K562 (cell line): Measurements from ENCODE around the gene FOSL2. TPM values are rescaled to one million over a fixed set of nuclear protein-coding genes. Genes with fewer than 3 reads are reported as not detected.

Experiments used
- ATAC-seq: fragments of 200-7000 bp; cut with Tn5 transposase; 3 replicates; pipeline ENCODE4 v1.9.1; 2020; ENCODE audit warnings: moderate library complexity
- BruUV-seq: library from RNA; stranded (reverse); fragments of 400-500 nt; replicated peaks from 2 replicates; lab custom pipeline; 2021; lab: Mats Ljungman, UMichigan
- CTCF ChIA-PET: fragments of 300-600 bp; formaldehyde crosslinking; extraction: SDS; loops from one replicate; lab custom pipeline; 2021; ENCODE audit warnings: low intra/inter-chr PET ratio; lab: Yijun Ruan, JAX
- POLR2A ChIA-PET: fragments of 300-600, 350-650 bp; sonication (Branson Sonifier 250); formaldehyde crosslinking; extraction: SDS; loops from one replicate; lab custom pipeline; 2021; ENCODE audit warnings: antibody characterized with exemption, inconsistent platforms; lab: Yijun Ruan, JAX
- DNase-seq, 4 experiments: peaks; one replicate each; pipeline versions ENCODE4 v3.0.0 to v3.0.0-alpha.2; 2011 to 2018; ENCODE audit warnings: low spot score in 3 of 4, mixed read lengths in 3 of 4; ENCODE audit errors: extremely low read depth in 1 of 4
- FAIRE-seq: peaks from 2 replicates; lab custom pipeline; 2011; peaks lifted over from hg19 to GRCh38; lab: Jason Lieb, UNC
- H2AFZ ChIP-seq: 2 replicates; pipeline ENCODE4 v1.6.0; 2011; ENCODE audit warnings: low read depth, low read length, control low read depth, inconsistent platforms
- H3K27ac ChIP-seq: fragments of 200-600 bp; 3 replicates; pipeline ENCODE4 v1.8.0; 2011; ENCODE audit warnings: low read depth, mild to moderate bottlenecking, control low read depth, inconsistent platforms, low read length, moderate library complexity, mixed read lengths; ENCODE audit errors: extremely low read depth
- H3K27me3 ChIP-seq, 2 experiments: fragments of 300-600 bp in 1 of 2; 2 replicates in 1 of 2; 3 replicates in 1 of 2; pipeline versions ENCODE4 v1.6.0 to v1.8.0; 2011; ENCODE audit warnings: inconsistent platforms in 2 of 2, low read length in 2 of 2, mild to moderate bottlenecking in 1 of 2, mixed read lengths in 1 of 2, moderate library complexity in 1 of 2; ENCODE audit not compliant: control insufficient read depth in 2 of 2, insufficient read depth in 2 of 2
- H3K36me3 ChIP-seq: fragments of 300-600 bp; 3 replicates; pipeline ENCODE4 v1.8.0; 2011; ENCODE audit warnings: mild to moderate bottlenecking, low read length, inconsistent platforms; ENCODE audit not compliant: control insufficient read depth, insufficient read depth
- H3K4me1 ChIP-seq, 2 experiments: fragments of 200-600 bp in 1 of 2; replicated peaks in 1 of 2; 2 replicates in 1 of 2; 3 replicates in 1 of 2; pipeline versions ENCODE4 v1.5.1 to v1.8.0; 2011; ENCODE audit warnings: inconsistent platforms in 2 of 2, low read length in 2 of 2, mild to moderate bottlenecking in 1 of 2, mixed read lengths in 1 of 2, moderate library complexity in 1 of 2; ENCODE audit not compliant: control insufficient read depth in 2 of 2, insufficient read depth in 2 of 2
- H3K4me2 ChIP-seq: 2 replicates; pipeline ENCODE4 v1.6.1; 2011; ENCODE audit warnings: low read length, control low read depth, inconsistent platforms, mixed read lengths; ENCODE audit not compliant: insufficient read depth
- H3K4me3 ChIP-seq: fragments of 200-600 bp; sonication (generic), shearing (Covaris generic); 2 replicates; pipeline ENCODE4 v1.5.1; 2016; ENCODE audit warnings: control low read depth, inconsistent platforms
- H3K79me2 ChIP-seq: fragments of 200-600 bp; 3 replicates; pipeline ENCODE4 v1.8.0; 2011; ENCODE audit warnings: low read length, inconsistent platforms; ENCODE audit not compliant: control insufficient read depth, insufficient read depth
- H3K9ac ChIP-seq, 2 experiments: 2 replicates each; pipeline versions ENCODE4 v1.6.0 to v1.6.1; 2011; ENCODE audit warnings: low read depth in 2 of 2, low read length in 2 of 2, control low read depth in 1 of 2, inconsistent platforms in 1 of 2, mild to moderate bottlenecking in 1 of 2, mixed read lengths in 1 of 2; ENCODE audit not compliant: insufficient read depth in 1 of 2
- H3K9me1 ChIP-seq: one replicate; pipeline ENCODE4 v1.6.0; 2011; ENCODE audit warnings: inconsistent platforms, mild to moderate bottlenecking, low read length, moderate library complexity; ENCODE audit not compliant: control insufficient read depth, insufficient read depth
- H3K9me3 ChIP-seq: replicated peaks from 2 replicates; pipeline ENCODE4 v1.5.1; 2011; ENCODE audit warnings: low read depth, low read length, inconsistent platforms; ENCODE audit not compliant: control insufficient read depth, insufficient read depth
- H4K20me1 ChIP-seq: replicated peaks from 2 replicates; pipeline ENCODE4 v1.6.1; 2011; ENCODE audit warnings: low read length, inconsistent platforms, mixed read lengths; ENCODE audit not compliant: control insufficient read depth, insufficient read depth
- BMI1 ChIP-seq: fragments of 150-350 bp; IDR thresholded peaks from 2 replicates; pipeline ENCODE4 v1.6.1; 2014; ENCODE audit warnings: low read length
- E2F4 ChIP-seq: sonication (generic); formaldehyde crosslinking; IDR thresholded peaks from 2 replicates; pipeline ENCODE4 v1.8.0; 2022; ENCODE audit warnings: mild to moderate bottlenecking, low read depth, missing genetic modification reagents
- E4F1 ChIP-seq: fragments of 250-450 bp; sonication (Bioruptor Pico); IDR thresholded peaks from 2 replicates; pipeline ENCODE4 v1.5.0; 2021; ENCODE audit warnings: mild to moderate bottlenecking, borderline replicate concordance
- FUS ChIP-seq: fragments of 200-400 bp; formaldehyde crosslinking; optimal IDR thresholded peaks from 2 replicates; pipeline ENCODE3; 2017; ENCODE audit warnings: low read depth, low read length
- HES1 ChIP-seq: fragments of 450-650 bp; IDR thresholded peaks from 2 replicates; pipeline ENCODE4 v1.6.1; 2016; ENCODE audit warnings: low read depth, mild to moderate bottlenecking, moderate library complexity
- MECOM ChIP-seq: fragments of 250-450 bp; sonication (Bioruptor Pico); IDR thresholded peaks from 2 replicates; pipeline ENCODE4 v1.8.0; 2022; ENCODE audit warnings: inconsistent platforms
- PRDM10 ChIP-seq: fragments of 450-650 bp; IDR thresholded peaks from 2 replicates; pipeline ENCODE4 v1.6.1; 2018; ENCODE audit not compliant: partially characterized antibody
- SMARCA4 ChIP-seq: fragments of 450-650 bp; IDR thresholded peaks from 2 replicates; pipeline ENCODE4 v1.6.1; 2016
- SMARCE1 ChIP-seq: fragments of 450-650 bp; IDR thresholded peaks from 2 replicates; pipeline ENCODE4 v1.7.1; 2016; ENCODE audit warnings: mild to moderate bottlenecking
- TAF15 ChIP-seq: fragments of 200-400 bp; formaldehyde crosslinking; IDR thresholded peaks from 2 replicates; pipeline ENCODE4 v1.6.1; 2017; ENCODE audit warnings: mild to moderate bottlenecking, low read depth, low read length, moderate library complexity
- TAF9B ChIP-seq: fragments of 450-650 bp; IDR thresholded peaks from 2 replicates; pipeline ENCODE4 v1.6.1; 2018; ENCODE audit warnings: mild to moderate bottlenecking; ENCODE audit not compliant: partially characterized antibody
- TARDBP ChIP-seq: fragments of 450-650 bp; IDR thresholded peaks from 2 replicates; pipeline ENCODE4 v1.6.1; 2016
- ZFP30 ChIP-seq: fragments of 250-450 bp; sonication (Bioruptor Pico); IDR thresholded peaks from 2 replicates; pipeline ENCODE4 v1.8.0; 2022; ENCODE audit warnings: moderate library complexity, mild to moderate bottlenecking, inconsistent platforms, borderline replicate concordance
- ZNF324 ChIP-seq: fragments of 250-450 bp; sonication (Bioruptor Pico); IDR thresholded peaks from 2 replicates; pipeline ENCODE4 v1.4.0; 2020; ENCODE audit warnings: mild to moderate bottlenecking
- ZNF561 ChIP-seq: fragments of 450-650 bp; formaldehyde crosslinking; conservative IDR thresholded peaks from 2 replicates; pipeline ENCODE4 v1.4.0; 2020; ENCODE audit warnings: mild to moderate bottlenecking, moderate library complexity
- ZNF79 ChIP-seq: fragments of 250-450 bp; sonication (Bioruptor Pico); IDR thresholded peaks from 2 replicates; pipeline ENCODE4 v1.4.0; 2020; ENCODE audit warnings: low read depth, mild to moderate bottlenecking, moderate library complexity
- ZNF830 ChIP-seq: fragments of 250-450 bp; sonication (Bioruptor Pico); IDR thresholded peaks from 2 replicates; pipeline ENCODE4 v1.5.0; 2021; ENCODE audit warnings: mild to moderate bottlenecking
- WGBS: fragments of 100-300 bp; shearing (Covaris generic); methylation state at CpG from one replicate; pipeline ENCODE4 v1.1.6; 2016; ENCODE audit warnings: low coverage, mixed read lengths; ENCODE audit not compliant: insufficient coverage; ENCODE audit errors: missing lambda C conversion rate; 5-methylcytosine and 5-hydroxymethylcytosine counted together
- in situ Hi-C: fragments of 300-500 bp; cut with MboI; formaldehyde crosslinking; loops from 4 replicates; pipeline ENCODE4 v1.15.0; 2018; ENCODE audit warnings: inconsistent platforms, mixed read lengths
- intact Hi-C: fragments of 100-400 bp; cut with micrococcal nuclease; formaldehyde crosslinking; loops from 2 replicates; pipeline ENCODE4 v1.14.2; 2022
- polyA plus RNA-seq, 8 experiments: library from polyadenylated mRNA; depleted of rRNA in 4 of 8; stranded (reverse) in 5 of 8; unstranded in 3 of 8; fragments of >200 nt; fragmentation: Nextera tagmentation in 2 of 8; fragmentation: Illumina TruSeq in 1 of 8; extraction: Ambion mirVana in 2 of 8; extraction: Trizol in 1 of 8; gene quantifications; 2 replicates each; pipeline versions ENCODE4 v1.2.1 to v1.2.3, GENCODE V29; 2011 to 2014; ENCODE audit warnings: inconsistent platforms in 1 of 8, missing spikeins in 1 of 8
- total RNA-seq, 7 experiments: library from RNA; depleted of rRNA in 6 of 7; stranded (reverse); fragments of >200 nt in 6 of 7; fragmentation: Illumina TruSeq in 2 of 7; extraction: Trizol in 2 of 7; gene quantifications; 2 replicates each; pipeline versions ENCODE4 v1.2.1 to v1.2.3, GENCODE V29; 2011 to 2021; ENCODE audit warnings: low replicate concordance in 1 of 7

The FOSL2 gene
- total and polyA plus RNA-seq, 9 of the 15 experiments (the other 6 are each of a cell fraction or from before 2014, with no cell fraction given), result 0.04 to 2.9 (median 0.80) TPM

- BruUV-seq, result no TSS peak
- Histone ChIP-seq H3K9me1 (no peaks in the 10 kb centered on the region), H3K4me2 (no peak overlapping the region), H3K36me3 (no peaks in the 10 kb centered on the region), H3K27me3 (peaks cover 6 to 21% of the 10 kb centered on the region in 2 experiments; a peak in 4 of 5 replicates), H3K4me1 (no peaks in the 10 kb centered on the region), H3K4me3 (no peak overlapping the region), H3K9ac (no peak overlapping the region), H2AFZ (no peak overlapping the region), H3K79me2 (no peaks in the 10 kb centered on the region), H4K20me1 (no peaks in the 10 kb centered on the region), H3K9me3 (no peaks in the 10 kb centered on the region), H3K27ac (no peak overlapping the region)
- ATAC-seq, result no peak
- in situ Hi-C loops, result no loop called here
- intact Hi-C loops, result no loop called here
- TF ChIP-seq TAF15 (no peak), ZNF324 (no peak), TARDBP (no peak), MECOM (CRISPR knock-in tag) (no peak), ZNF561 (CRISPR knock-in tag) (no peak), ZFP30 (CRISPR knock-in tag) (no peak), E2F4 (no peak), ZNF79 (no peak), PRDM10 (no peak), SMARCA4 (no peak), FUS (no peak), TAF9B (no peak), BMI1 (no peak), SMARCE1 (no peak), E4F1 (CRISPR knock-in tag) (no peak), HES1 (no peak), ZNF830 (CRISPR knock-in tag) (no peak)
- ChIA-PET CTCF (no interaction called here), POLR2A (interaction anchor here (0.8 kb wide), 1 partner anchor 13 kb away, joined by 5 read pairs; no protein-coding TSS in a partner anchor)
- 6% methylated on average over 4 of the region's 4 CpGs for WGBS
- FAIRE-seq, result no peak
- DNase-seq, result no peak
Measured at GRCh38 chr2:28420722-28421121, 28.1 kb downstream of the FOSL2 start.
